Hepatic stellate cell (primary cell): Measurements from ENCODE around the gene CERS1.

Source experiments
- DNase-seq: peaks from one replicate; pipeline ENCODE4 v3.0.0; 2011; ENCODE audit warnings: low spot score

CERS1 gene

GRCh38 chr19:18870531-18871172 is 25.3 kb downstream of the CERS1 start:
- no peak for DNase-seq

GRCh38 chr19:18869781-18870530 is 26.0 kb downstream of the CERS1 start:
- DNase-seq: no peak

DNA sequence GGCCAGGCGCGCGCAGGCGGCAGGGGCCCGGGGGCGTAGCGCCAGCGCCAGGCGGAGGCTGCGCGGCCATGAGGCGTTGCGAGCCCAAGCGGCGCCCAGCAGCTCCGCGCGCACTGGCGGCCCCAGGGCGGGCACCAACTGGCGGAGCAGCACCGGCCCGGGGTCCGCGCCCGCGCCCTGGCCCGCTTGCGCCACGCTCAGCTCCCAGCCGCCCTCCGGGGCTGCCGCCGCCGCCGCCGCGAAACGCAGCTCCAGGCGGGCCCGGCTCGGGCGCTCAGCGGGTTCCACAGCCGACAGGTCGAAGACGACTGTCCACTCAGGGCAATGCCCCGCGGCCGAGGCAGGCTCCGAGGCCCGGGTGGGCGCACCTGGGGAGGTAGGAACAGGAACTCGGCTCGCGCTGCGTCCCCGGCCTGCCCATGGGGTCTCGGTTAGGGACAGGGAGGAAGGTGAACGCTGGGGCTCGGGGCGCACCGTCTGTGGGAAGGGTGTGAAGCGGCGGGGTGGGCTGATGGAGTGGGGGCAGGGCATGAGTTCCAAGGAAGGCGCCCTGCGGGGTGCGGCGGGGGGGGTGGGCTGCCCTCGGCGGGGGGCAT is 26.8 kb downstream of the CERS1 start:
- DNase-seq: no peak

DNA sequence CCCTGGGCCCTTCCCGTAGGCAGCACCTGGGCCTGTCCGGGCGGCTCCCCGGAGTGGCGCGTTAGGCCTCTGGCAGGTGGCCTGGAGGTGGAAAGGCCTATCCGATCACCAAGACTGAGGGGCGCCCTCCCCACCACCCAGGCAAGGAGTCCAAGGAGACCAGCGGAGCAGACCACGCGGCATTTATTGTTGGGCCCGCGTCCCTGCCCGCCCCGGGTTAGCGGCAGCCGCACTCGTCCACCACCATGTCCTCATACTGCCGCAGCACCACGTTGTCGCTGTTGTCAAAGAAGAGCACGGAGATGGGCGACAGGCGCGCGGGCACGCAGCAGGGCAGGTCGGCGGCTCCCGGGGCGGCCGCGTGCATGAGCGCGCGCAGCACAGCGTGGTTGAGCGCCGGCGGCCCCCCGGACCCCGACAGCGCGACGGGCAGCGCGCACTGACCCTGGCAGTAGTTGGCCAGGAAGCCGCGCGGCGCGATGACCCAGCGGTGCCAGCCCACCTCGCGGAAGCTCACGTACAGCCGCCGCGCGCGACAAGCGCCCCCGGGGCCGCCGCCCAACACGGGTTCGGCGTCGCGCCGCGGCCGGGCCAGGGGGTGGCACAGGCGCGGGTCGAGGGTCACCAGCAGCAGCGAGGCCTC is 27.5 kb downstream of the CERS1 start:
- DNase-seq: no peak

GRCh38 chr19:18867751-18868150 is 28.2 kb downstream of the CERS1 start:
- DNase-seq: no peak

DNA sequence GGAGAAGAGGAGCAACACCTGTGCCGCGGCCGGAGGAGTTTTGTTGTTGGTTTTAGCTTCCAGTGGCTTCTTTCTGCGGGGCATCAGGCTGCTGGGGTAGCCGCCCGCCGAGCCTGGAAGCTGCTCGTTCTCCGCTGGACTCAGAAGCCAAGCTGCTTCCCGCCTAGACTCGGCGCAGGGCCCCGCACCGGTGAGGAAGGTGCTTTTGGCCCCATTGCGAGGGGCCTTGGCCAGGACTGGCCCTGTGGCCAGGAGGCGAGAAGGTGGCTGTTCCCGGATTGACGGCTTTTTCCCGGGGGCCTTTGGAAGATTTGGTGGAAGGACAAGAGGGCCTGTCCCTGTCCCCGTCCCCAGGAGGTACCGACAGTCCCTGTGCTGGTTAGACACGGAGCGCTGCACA is 28.8 kb downstream of the CERS1 start:
- no peak for DNase-seq

DNA sequence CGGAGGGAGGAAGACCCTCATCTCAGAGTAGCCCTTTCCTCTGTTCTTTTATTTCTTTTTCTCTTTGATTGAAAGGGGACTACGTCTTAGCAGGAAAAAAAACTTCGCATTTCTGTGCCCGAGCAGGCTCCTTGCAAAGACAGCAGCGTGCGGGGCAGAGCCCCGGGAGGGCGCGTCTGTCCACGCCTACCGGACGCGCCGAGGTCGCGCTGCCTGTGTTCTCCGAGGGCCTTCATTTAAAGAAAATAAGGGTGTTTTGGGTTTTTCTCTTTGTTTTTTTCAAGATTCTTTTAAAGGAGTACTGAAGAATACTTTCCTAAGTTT is 29.2 kb downstream of the CERS1 start:
- no peak for DNase-seq

DNA sequence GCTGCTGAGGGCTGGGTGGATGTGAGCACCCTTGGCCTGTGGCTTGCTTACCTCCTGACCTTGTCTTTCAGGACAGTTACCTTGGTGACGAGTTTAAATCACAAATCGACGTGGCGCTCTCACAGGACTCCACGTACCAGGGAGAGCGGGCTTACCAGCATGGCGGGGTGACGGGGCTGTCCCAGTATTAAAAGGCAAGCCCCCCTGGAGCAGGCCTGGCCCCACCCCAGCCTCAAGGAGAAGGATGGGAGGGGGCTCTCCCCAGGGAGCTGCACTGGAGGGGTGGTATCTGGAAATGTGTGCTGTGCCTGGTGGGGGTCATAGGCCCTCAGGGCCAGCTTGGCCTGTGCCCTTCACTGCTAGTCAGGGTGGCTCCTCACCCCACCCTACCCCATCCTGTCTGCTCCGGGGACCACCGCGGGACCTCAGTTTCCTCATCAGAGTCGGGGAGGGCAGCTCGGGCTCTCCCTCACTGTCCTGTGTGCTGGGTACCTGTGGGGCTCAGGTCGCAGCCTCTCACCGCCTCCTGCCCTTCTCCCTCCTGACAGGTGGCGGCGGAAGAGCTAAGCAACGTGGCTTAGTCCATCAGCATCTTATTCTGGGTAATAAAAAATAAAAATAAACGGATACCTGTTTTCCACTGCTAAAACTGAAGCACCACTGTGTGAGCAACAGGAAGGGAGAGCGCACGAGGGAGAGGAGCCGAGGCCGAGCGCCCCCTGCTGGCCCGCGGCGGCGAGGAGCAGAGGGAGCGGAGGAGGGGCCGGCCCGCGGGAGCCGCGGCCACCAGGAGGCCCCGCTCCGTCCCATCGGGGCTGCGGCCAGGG is 29.8 kb downstream of the CERS1 start:
- peak; percentile 89 for DNase-seq

DNA sequence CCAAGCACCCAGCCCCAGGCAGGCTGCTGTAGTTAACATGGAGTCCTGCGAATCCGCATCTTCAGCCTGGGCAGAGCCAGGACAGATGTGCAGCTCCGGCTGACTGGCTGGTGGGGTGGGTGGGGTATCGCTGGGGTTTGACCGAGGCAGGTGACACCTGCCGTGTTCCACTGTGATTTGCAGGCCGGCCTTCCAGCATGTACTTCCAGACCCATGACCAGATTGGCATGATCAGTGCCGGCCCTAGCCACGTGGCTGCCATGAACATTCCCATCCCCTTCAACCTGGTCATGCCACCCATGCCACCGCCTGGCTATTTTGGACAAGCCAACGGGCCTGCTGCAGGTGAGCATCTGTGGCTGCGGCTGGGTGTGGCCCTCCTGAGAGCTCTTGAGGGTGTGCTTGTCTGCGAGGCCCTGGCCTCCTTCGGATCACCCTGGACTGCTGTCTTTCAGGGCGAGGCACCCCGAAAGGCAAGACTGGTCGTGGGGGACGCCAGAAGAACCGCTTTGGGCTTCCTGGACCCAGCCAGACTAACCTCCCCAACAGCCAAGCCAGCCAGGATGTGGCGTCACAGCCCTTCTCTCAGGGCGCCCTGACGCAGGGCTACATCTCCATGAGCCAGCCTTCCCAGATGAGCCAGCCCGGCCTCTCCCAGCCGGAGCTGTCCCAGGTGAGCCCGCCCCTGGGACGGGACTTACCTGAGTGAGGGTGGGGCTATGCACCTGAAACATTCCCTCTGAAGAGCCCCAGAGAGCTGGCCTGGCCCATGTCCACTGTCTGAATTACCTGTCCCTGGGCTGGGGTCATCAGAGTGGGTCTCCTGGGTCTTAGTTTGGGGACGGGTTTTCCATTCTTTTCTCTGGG is 30.6 kb downstream of the CERS1 start:
- DNase-seq: no peak

GRCh38 chr19:18863843-18864362 is 32.1 kb downstream of the CERS1 start:
- DNase-seq: no peak

- DNase-seq: no peak
These were observed 32.7 kb downstream of the CERS1 start for GRCh38 chr19:18862976-18863842.

GRCh38 chr19:18861917-18862316 is 34.0 kb downstream of the CERS1 start:
- DNase-seq: no peak

DNA sequence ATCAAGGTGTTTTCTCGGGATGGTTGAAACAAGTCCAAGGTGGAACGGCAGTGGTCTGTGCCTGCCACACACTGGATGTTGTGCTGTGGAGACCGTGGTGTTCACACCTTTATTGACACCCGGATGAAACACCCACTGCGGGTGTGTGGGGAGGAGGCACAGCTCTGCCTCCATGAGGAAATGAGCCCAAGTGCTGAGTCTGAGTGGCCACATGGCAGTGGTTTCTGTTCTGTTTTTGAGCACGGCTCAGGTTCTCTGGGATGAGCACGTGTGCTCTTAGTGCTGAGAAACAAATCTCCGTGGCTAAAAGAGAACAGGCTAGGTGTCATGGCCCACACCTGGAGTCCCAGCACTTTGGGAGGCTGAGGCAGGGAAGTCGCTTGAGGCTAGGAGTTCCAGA is 34.7 kb downstream of the CERS1 start:
- DNase-seq: no peak

DNA sequence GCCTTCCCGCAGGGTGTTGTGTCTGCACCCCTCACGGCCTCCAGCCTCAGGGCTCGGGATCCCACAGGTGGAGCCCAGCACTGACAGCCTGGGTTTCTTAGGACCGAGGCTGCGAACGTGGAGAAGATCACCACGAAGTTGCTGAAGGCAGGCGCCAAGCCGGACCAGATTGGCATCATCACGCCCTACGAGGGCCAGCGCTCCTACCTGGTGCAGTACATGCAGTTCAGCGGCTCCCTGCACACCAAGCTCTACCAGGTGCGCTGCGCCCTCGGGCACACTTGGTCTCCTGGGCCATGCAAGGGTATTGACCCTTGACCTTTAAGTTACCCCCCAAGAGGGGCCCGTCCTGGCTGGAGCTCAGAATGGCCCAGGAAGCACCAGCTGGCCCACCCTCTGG is 35.2 kb downstream of the CERS1 start:
- DNase-seq: no peak

- DNase-seq: no peak
These were observed 35.7 kb downstream of the CERS1 start for GRCh38 chr19:18860302-18860700.

DNA sequence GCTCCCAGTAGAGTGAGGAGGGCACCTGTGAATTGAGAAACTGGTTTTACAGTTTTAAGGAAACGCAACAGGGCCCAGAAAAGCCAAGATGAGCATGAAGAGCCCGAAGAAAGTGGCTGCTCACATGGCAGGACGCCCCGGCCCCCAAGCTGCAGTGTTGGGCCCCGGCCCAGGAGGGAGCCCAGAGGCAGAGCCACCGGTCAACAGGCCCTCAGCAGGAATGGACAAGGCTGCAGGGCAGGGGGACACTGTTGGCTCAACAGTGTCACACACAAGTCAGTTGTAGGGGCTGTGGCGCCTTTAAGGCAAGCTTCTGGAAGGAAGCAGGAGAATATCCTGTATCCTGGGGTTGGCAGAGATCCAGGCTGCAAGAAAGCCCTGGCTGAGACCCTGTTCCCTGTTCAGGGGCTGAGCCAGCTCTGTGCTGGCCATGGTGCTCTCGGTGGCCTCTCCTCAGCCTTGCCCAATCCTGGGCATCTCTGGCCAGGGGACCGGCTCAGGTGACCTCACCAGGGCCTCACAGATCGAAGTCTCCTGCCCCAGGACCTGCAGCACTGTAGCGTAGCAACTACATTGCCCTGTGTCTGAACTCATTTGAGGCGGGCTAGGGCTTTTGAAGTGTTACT is 36.2 kb downstream of the CERS1 start:
- DNase-seq: no peak

- DNase-seq: no peak
These were observed 36.9 kb downstream of the CERS1 start for GRCh38 chr19:18858906-18859646.

- no peak for DNase-seq
These were observed 38.7 kb downstream of the CERS1 start for GRCh38 chr19:18857223-18857622.
